Measurements from ENCODE around the gene RFT1.

DNA sequence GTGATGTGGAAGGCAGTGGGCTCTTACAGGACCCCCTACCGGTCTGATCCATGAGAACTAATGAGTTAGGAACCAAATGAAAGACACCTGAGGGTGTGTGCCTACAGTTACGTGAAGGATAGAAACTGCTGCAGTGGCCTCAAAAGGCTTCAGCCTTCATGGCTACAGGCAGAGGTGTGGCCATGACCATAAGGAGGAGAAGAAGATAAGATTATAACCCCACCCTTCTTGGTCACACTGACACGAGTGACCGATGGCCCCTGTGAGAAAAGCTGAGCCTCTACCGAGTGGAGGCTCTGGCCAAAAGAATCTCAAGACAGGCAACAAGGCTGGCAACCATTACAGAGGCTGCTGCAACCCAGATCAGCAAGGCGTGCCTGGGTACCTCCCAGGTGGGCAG lies 6.3 kb downstream of the RFT1 start:
- TF ChIP-seq POLR2AphosphoS5 (IDR thresholded peaks at IDR 0.05; ENCODE audit: borderline replicate concordance, low read depth, low read length) = no peak
- no peak for TF ChIP-seq EZH2 (IDR thresholded peaks at IDR 0.05)
